ENCODE results near the gene SMIM38.
"Not testable (repeated sequence)": the region's sequence is repeated elsewhere in the genome, so short reads cannot be mapped to it uniquely, and the experiment has no call there.

SMIM38 gene

GRCh38 chr11:69122326-69122629, 33.5 kb upstream of the SMIM38 start:
- no peak for DNase-seq (ENCODE audit: low spot score)

GRCh38 chr11:69122630-69123431, 32.9 kb upstream of the SMIM38 start:
- no peak for DNase-seq (ENCODE audit: low spot score)

GRCh38 chr11:69123593-69124545, 31.9 kb upstream of the SMIM38 start:
- no peak for DNase-seq (ENCODE audit: low spot score)

- DNase-seq (ENCODE audit: low spot score), result no peak
Measured at GRCh38 chr11:69125861-69126260, 29.9 kb upstream of the SMIM38 start.

- DNase-seq (ENCODE audit: low spot score), result no peak
Measured at GRCh38 chr11:69126286-69126685, 29.4 kb upstream of the SMIM38 start.

- DNase-seq (ENCODE audit: low spot score), result no peak
Measured at GRCh38 chr11:69127081-69127850, 28.5 kb upstream of the SMIM38 start.

- DNase-seq (ENCODE audit: low spot score), result no peak
Measured at GRCh38 chr11:69127884-69128283, 27.9 kb upstream of the SMIM38 start.

GRCh38 chr11:69129053-69129452, 26.7 kb upstream of the SMIM38 start:
- no peak for DNase-seq (ENCODE audit: low spot score)

GRCh38 chr11:69129647-69130046, 26.1 kb upstream of the SMIM38 start:
- no peak for DNase-seq (ENCODE audit: low spot score)

GRCh38 chr11:69130654-69131053, 25.1 kb upstream of the SMIM38 start:
- DNase-seq (ENCODE audit: low spot score), result no peak

- no peak for DNase-seq (ENCODE audit: low spot score)
Measured at GRCh38 chr11:69131121-69131566, 24.6 kb upstream of the SMIM38 start.

- no peak for DNase-seq (ENCODE audit: low spot score)
Measured at GRCh38 chr11:69131644-69132300, 24.0 kb upstream of the SMIM38 start.

- no peak for DNase-seq (ENCODE audit: low spot score)
Measured at GRCh38 chr11:69132301-69132670, 23.4 kb upstream of the SMIM38 start.

GRCh38 chr11:69133251-69133650, 22.5 kb upstream of the SMIM38 start:
- no peak for DNase-seq (ENCODE audit: low spot score)

- not testable (repeated sequence) for DNase-seq (ENCODE audit: low spot score)
Measured at GRCh38 chr11:69134182-69134581, 21.6 kb upstream of the SMIM38 start.

GRCh38 chr11:69134957-69135356, 20.8 kb upstream of the SMIM38 start:
- no peak for DNase-seq (ENCODE audit: low spot score)

GRCh38 chr11:69135420-69136363, 20.0 kb upstream of the SMIM38 start:
- DNase-seq (ENCODE audit: low spot score), result no peak

- no peak for DNase-seq (ENCODE audit: low spot score)
Measured at GRCh38 chr11:69136471-69136870, 19.3 kb upstream of the SMIM38 start.

- DNase-seq (ENCODE audit: low spot score), result no peak
Measured at GRCh38 chr11:69137151-69137844, 18.4 kb upstream of the SMIM38 start.

GRCh38 chr11:69138265-69138664, 17.5 kb upstream of the SMIM38 start:
- no peak for DNase-seq (ENCODE audit: low spot score)

Data from NAMALWA (cell line).